Activated naive CD8-positive, alpha-beta T cell (primary cell): Measurements from ENCODE around the gene SCAANT1.

Source experiments
- H3K27ac Mint-ChIP-seq: one replicate; pipeline ENCODE4 v1.8.0; 2021; ENCODE audit warnings: mixed read lengths
- H3K27me3 Mint-ChIP-seq: one replicate; pipeline ENCODE4 v1.8.0; 2021; ENCODE audit warnings: mixed read lengths
- H3K36me3 Mint-ChIP-seq: one replicate; pipeline ENCODE4 v1.8.0; 2021; ENCODE audit warnings: mixed read lengths
- H3K4me1 Mint-ChIP-seq: one replicate; pipeline ENCODE4 v1.8.0; 2021; ENCODE audit warnings: low read depth, mixed read lengths
- H3K4me3 Mint-ChIP-seq: one replicate; pipeline ENCODE4 v1.8.0; 2021; ENCODE audit warnings: mild to moderate bottlenecking, mixed read lengths
- H3K9me3 Mint-ChIP-seq: one replicate; pipeline ENCODE4 v1.8.0; 2021; ENCODE audit warnings: low read depth, mixed read lengths

Gene SCAANT1

DNA sequence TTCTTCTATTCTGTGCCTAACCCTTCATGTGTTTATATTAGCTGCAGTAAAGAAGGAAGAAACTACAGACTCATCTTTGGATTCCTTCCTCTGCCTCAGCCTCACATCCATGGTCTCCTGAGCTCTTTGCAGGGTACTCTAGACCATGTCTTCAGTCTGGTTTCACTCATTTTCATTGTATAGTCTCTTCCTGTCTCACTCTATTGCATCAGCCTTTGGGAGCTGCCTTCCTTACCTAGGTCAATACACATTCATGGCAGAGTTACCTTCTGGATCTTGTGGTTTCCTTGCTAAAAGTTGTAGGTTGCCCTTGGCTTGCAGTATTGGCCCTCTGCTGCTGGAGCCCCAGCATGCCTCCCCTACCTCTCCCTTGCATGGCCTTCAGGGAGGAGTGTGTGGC lies 31.5 kb upstream of the SCAANT1 start:
- Mint-ChIP-seq H3K9me3 (no peaks in the 10 kb centered on the region), H3K27me3 (no peaks in the 10 kb centered on the region), H3K4me1 (peaks cover 55% of the 10 kb centered on the region), H3K4me3 (no peak overlapping the region), H3K36me3 (peaks cover 13% of the 10 kb centered on the region), H3K27ac (peak overlapping the region; percentile 35)

DNA sequence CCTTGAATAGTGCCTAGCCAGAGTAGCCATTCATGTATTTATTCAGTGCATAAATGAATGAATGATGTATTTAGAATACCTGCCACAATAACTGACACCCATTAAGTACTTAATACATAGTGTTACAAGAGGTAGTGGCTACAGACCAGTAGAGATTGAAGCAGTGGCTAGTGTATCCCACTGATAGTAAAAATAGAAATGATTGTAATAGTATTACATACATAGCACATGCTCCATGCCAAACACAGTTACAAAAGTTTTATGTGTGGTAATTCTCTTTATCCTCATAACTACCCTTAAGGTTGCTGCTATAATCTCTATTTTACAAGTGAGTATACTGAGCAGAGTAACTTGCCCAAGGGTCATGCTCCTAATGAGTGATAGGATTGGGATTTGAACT lies 30.3 kb upstream of the SCAANT1 start:
- H3K27ac Mint-ChIP-seq = no peak overlapping the region
- no peak overlapping the region for H3K4me3 Mint-ChIP-seq
- H3K9me3 Mint-ChIP-seq = no peaks in the 10 kb centered on the region
- H3K4me1 Mint-ChIP-seq = peaks cover 55% of the 10 kb centered on the region
- H3K36me3 Mint-ChIP-seq = peaks cover 16% of the 10 kb centered on the region
- H3K27me3 Mint-ChIP-seq = no peaks in the 10 kb centered on the region

DNA sequence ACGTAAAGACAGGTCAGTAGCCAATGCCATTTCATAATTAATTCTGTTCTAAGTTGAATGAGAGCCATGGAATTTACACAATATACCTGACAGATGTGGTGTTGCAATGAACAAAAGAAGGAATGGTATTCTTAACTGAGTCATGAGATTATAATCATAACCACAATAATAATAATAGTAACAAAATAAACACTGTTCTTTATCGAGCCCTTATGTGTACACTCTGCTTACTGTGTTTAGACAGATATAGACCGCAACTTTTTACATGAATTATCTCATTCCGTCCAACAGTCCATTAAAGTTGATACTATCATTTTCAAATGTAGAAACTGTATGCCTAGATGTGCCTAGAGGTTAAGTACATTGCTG lies 28.2 kb upstream of the SCAANT1 start:
- Mint-ChIP-seq H3K4me3 (no peak overlapping the region), H3K9me3 (no peaks in the 10 kb centered on the region), H3K36me3 (peaks cover 16% of the 10 kb centered on the region), H3K27me3 (no peaks in the 10 kb centered on the region), H3K27ac (no peak overlapping the region), H3K4me1 (peaks cover 57% of the 10 kb centered on the region)

DNA sequence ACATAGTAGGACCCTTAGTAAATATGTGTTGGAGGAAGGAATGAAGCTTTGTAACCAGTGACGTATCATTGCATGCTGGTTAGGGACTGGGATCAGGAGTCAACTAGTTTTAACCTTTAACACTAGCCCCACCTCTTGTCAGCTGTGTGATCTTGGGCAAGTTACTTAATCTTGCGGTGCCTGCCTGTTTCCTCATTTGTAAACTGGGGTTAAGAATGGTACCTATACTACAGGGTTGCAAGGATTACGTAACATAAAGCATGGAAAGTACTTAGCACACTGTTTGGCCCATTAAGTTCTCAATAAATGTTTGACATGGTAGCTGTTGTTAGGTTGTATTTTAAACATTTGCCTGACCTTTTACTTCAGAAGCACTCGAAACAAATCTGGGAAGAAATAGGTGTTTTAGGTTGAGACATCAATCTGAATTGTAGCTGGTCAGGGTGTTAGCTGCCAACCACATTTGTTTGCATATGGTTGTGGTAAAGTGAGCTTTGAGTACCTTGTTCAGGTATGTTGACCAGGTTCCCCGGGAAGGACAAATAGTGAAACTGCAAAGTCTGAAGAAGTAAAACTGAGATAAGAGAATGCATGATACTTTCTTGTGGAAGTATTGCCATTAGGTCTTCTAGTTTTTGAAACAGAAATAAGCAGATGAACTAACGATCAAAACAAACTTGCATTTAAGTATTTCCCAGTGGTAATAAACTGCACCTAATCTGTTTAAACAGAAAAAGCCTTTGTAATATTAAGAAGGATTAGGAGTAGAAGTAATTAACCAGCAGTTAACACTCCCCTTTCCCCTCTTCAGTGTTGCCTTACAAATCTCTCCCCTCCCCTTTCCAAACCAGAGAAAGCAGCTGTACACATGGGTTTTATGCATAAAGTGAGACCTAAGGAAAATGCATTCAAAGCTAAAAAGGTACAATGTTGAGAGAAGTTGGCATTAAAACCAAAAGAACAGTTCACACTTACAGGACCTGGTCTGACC lies 25.8 kb upstream of the SCAANT1 start:
- Mint-ChIP-seq H3K27me3 (no peaks in the 10 kb centered on the region), H3K9me3 (no peaks in the 10 kb centered on the region), H3K4me3 (no peak overlapping the region), H3K4me1 (peaks cover 63% of the 10 kb centered on the region), H3K27ac (peak overlapping the region; percentile 52), H3K36me3 (peaks cover 8% of the 10 kb centered on the region)

DNA sequence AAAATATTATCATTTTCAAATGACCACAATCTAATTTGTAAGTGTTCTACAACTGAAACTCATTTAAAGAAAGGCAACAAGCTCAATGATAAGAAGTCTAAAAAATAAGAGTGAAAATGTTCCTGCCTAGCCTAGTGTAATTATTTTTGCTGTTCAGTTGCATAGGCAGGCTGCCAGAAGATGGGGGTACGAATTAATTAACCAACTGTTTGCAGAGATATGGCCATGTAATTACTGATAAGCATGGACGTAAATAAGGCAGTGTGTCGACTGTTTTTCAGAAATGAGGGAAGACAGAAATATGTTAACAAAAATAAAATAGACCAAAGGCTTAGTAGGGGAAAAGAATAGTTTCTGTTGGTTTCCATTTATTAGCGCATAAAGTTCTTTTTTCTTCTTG lies 24.7 kb upstream of the SCAANT1 start:
- no peak overlapping the region for H3K4me3 Mint-ChIP-seq
- H3K4me1 Mint-ChIP-seq = peaks cover 73% of the 10 kb centered on the region
- no peaks in the 10 kb centered on the region for H3K27me3 Mint-ChIP-seq
- no peak overlapping the region for H3K27ac Mint-ChIP-seq
- peaks cover 8% of the 10 kb centered on the region for H3K36me3 Mint-ChIP-seq
- H3K9me3 Mint-ChIP-seq = no peaks in the 10 kb centered on the region

DNA sequence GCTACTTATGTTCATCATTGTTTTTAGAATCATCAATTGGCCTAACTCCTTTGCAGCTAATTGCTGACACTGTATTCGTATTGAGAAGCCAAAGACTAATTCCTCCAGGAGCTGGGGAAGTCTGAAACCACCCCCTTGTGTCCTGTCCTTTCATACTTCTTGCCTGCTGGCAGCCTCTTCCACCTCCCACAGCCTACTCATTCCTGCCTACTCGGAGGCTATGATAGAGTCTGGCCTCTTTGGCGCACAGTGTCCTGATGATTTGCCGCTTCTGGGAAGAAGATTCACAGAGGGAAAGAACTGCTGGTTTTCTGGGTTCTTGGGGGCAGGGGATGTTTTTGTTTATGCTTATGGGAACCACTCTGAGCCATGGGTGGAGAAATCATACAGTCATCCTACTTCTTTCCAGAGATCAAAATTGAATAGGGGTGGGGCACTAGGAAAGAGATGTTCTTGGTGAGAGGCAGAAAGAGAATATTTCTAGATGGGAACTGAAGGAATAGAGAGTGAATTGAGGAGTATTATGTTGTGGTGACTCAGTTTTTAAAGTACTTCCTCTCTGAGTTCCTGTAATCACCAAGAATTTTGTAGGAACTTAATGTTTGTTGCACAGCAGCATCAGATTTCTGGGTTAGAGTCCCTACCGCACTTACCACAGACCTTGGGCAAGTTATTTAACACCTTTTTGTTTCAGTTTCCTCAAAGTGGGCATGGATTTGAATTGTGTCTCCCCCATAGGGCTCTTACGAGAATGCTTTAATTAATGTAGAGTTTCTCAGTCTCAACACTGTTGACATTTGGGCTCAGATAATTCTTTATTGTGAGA lies 22.1 kb upstream of the SCAANT1 start:
- Mint-ChIP-seq H3K9me3 (no peaks in the 10 kb centered on the region), H3K27me3 (no peaks in the 10 kb centered on the region), H3K36me3 (peaks cover 7% of the 10 kb centered on the region), H3K4me1 (peaks cover 85% of the 10 kb centered on the region), H3K4me3 (peak overlapping the region; percentile 25), H3K27ac (peak overlapping the region; percentile 23)

DNA sequence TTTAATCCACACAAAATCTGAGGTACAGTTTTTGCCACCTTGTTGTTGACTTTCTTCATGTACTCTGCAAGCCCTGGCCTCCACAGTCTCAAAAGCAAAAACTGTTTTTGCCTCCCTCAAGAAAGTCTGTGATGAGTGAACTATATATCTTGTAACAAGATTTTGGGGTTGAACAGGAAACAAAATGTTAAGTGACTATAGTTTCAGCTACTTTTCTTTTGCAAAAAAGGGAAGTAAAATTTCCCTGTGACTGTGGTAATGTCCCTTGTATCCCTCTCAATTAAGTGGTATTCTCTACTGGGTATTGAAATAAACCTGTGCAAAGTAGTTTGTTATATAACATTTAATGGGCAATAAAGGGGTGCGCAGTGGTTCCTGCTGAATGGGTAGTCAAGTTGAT lies 21.3 kb upstream of the SCAANT1 start:
- Mint-ChIP-seq H3K27ac (no peak overlapping the region), H3K27me3 (no peaks in the 10 kb centered on the region), H3K9me3 (no peaks in the 10 kb centered on the region), H3K36me3 (peaks cover 4% of the 10 kb centered on the region), H3K4me1 (peaks cover 81% of the 10 kb centered on the region), H3K4me3 (no peak overlapping the region)

DNA sequence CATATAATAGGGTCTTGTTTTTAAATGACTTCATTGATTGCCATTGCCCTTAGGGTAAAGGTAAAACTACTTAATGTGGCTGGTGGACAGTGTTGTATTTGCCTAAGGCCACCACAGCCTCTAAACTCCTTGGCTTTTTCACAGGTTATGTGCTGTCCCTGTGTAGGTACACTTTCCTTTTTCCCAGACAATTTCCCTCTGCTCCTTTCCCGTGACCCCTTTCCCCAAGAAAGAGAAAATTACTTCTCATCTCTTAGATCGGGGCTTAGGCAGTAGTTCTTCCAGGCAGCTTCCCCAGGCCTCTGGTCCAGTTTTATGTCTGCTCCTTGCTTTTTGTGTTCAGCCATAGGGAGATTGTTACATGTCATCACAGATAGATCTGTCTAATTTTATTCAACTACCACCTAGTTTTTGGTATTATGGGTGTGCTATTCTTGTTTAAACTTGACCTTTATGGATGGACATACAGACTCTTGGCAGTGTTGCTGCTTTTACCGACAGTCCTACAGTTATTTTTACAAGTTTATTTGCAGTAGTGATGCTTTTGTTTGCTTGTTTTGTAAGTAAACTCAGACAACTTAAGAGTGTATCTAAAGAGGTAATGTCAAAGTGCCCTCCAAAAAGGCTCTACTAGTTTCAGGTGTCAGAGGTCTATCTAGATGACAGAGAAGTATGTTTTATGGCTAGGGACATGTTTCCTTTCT lies 20.5 kb upstream of the SCAANT1 start:
- Mint-ChIP-seq H3K36me3 (peaks cover 2% of the 10 kb centered on the region), H3K9me3 (no peaks in the 10 kb centered on the region), H3K4me1 (peaks cover 77% of the 10 kb centered on the region), H3K27me3 (no peaks in the 10 kb centered on the region), H3K4me3 (no peak overlapping the region), H3K27ac (no peak overlapping the region)

DNA sequence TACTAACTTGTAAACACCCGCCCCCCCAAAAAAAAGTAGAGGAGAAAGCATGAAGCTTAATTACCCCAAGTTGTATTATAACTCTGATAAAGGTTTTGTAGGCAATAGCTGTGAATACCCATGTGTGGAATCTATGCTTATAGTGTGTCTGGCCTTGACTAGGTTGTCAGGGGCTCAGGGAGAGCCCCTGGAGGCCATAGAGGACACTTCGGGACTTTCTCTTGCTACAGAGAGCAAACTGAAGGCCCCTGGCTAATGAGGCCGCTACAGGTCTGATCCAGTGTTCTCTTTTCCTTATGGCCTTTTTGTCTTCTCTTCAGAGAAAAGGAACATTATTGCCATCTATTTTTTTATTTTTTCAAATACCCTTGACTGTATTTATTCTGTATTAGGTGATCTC lies 19.1 kb upstream of the SCAANT1 start:
- no peak overlapping the region for H3K4me3 Mint-ChIP-seq
- H3K9me3 Mint-ChIP-seq = no peaks in the 10 kb centered on the region
- no peaks in the 10 kb centered on the region for H3K27me3 Mint-ChIP-seq
- peaks cover 5% of the 10 kb centered on the region for H3K36me3 Mint-ChIP-seq
- no peak overlapping the region for H3K27ac Mint-ChIP-seq
- peaks cover 68% of the 10 kb centered on the region for H3K4me1 Mint-ChIP-seq

DNA sequence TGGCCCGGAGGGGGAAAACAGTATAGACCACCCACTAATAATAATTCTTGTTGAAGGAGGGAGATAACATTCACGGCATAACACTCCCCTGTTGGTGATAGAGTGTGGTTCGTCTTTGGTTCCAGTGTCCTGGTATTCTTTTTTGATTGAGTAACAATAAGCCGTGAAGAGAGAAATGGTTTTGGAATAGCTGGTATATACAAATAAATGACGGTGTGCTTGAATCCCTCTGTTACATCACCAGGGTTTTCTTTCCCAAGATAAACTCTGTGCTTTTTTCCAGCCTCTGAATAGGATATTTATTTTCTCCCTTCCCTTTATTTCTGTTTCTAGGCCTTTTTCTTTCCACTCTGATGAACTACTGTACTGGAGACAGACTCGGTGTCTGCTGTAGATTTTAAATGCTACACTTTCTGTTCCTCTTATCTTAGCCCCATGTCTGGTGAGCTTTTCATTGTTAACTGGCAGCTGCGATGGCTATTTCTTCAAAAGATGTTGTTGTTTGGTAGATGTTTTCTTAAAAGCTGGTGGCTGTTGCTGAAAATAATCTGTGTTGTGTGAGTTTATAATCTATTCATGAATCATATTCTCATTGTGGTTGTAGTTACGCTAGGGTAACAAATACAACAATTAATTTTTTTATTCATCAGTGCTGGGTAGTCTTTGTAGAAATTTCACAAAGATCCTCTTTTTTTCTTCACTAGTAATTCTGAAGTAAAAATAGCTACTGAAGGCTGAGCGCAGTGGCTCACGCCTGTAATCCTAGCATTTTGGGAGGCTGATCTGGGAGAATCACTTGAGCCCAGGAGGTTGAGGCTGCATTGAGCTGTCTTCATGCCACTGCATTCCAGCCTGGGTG lies 15.5 kb upstream of the SCAANT1 start:
- H3K27ac Mint-ChIP-seq = no peak overlapping the region

DNA sequence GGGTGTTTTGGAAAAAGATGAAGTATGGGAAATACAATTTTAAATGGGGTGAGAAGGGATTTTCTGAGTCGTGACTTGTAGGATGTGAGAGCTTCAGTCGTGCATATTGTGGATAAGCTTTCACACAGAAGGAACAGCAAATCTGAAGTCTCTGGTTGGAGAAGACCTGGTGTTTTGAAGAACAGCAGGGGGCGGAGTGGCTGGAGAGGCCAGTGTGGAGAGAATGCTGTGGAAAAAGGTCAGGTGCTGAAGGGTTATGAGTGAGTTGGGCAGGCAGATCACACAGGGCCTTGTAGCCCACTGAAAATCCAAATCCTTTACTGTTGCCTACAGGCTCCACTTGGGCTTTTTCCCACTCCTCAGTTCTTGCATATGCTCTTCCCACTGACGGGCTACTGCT lies 14.1 kb upstream of the SCAANT1 start:
- peaks cover 20% of the 10 kb centered on the region for H3K36me3 Mint-ChIP-seq
- no peak overlapping the region for H3K27ac Mint-ChIP-seq
- H3K4me3 Mint-ChIP-seq = no peak overlapping the region
- no peaks in the 10 kb centered on the region for H3K27me3 Mint-ChIP-seq
- peaks cover 42% of the 10 kb centered on the region for H3K4me1 Mint-ChIP-seq
- no peaks in the 10 kb centered on the region for H3K9me3 Mint-ChIP-seq

More for the DNA sequence above, 15.5 kb upstream of the SCAANT1 start:
- H3K4me3 Mint-ChIP-seq = no peak overlapping the region
- H3K4me1 Mint-ChIP-seq = peaks cover 48% of the 10 kb centered on the region
- H3K27me3 Mint-ChIP-seq = no peaks in the 10 kb centered on the region
- no peaks in the 10 kb centered on the region for H3K9me3 Mint-ChIP-seq
- H3K36me3 Mint-ChIP-seq = peaks cover 20% of the 10 kb centered on the region

DNA sequence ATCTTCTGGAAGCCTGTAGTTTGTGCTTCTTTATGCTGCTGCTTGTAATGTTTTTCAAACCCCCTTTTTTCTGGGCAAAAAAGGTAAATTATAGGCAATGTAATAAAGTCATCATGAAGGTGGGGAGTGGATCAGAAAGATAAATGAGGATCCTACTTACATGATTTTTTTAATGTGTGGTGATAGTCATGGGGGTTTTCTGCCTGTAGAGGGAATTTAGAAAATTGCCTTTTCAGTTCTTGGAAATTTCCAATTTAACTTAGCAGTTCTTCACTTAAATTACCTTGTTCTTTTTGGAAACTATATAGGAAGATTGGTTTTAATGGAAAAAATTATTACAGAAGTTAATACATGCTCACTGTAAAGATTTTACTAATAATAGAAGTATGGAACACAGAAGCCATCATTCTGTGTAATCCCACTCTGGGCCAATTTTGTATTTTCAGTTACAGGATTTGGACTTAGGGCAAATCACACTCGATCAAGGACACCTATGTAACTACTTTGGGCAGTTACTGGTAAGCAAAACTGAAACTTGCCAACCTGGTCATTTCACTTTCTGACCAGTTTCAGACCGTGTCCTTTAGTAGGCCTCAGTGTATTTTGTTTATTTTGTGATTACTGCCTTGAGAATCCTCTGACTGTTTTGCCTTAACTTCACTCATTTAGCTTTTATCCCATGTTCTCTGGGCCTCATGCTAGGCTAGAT lies 10.5 kb upstream of the SCAANT1 start:
- Mint-ChIP-seq H3K36me3 (peaks cover 34% of the 10 kb centered on the region), H3K27ac (no peak overlapping the region)

DNA sequence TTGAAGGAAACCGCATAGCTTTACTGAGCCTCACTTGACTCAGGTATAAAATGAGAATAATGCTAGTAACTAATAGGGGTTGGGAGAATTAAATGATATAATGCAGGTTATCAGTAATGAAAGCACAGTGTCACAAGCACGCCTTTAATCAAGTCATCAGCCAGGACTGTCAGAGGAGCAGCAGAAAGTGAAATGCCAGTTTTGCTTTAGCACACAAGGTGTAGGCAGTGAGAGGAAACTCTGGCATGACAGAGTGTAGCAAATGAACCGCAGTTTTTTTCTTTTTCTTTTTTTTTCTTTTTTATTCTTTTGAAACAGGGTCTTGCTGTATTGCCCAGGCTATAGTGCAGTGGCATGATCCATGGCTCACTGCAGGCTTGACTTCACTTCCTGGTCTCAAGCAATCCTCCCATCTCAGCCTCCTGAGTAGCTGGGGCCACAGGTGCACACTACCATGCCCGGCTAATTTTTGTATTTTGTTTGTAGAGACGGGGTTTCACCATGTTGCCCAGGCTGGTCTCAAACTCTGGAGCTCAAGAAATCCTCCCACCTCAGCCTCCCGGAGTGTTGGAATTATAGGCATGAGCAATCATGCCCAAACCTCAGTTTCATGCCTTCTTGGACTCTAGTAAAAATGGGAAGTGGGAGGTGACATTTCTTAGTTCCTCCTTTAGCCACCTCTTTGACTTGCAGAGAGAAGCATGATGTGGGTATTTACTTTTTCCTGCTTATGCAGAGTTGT lies 9.7 kb upstream of the SCAANT1 start:
- peaks cover 39% of the 10 kb centered on the region for H3K36me3 Mint-ChIP-seq
- peaks cover 49% of the 10 kb centered on the region for H3K4me1 Mint-ChIP-seq
- no peaks in the 10 kb centered on the region for H3K27me3 Mint-ChIP-seq
- no peak overlapping the region for H3K4me3 Mint-ChIP-seq
- H3K9me3 Mint-ChIP-seq = no peaks in the 10 kb centered on the region
- no peak overlapping the region for H3K27ac Mint-ChIP-seq

More for the DNA sequence above, 10.5 kb upstream of the SCAANT1 start:
- Mint-ChIP-seq H3K9me3 (no peaks in the 10 kb centered on the region), H3K27me3 (no peaks in the 10 kb centered on the region), H3K4me3 (no peak overlapping the region), H3K4me1 (peaks cover 45% of the 10 kb centered on the region)
